ENCODE measurements around the gene KCNH3.

GRCh38 chr12:49567302-49567610, 28.4 kb downstream of the KCNH3 start:
- TF ChIP-seq GATA2 (IDR thresholded peaks at IDR 0.05; ENCODE audit: low read depth, low read length) (no peak), GATA3 (IDR thresholded peaks at IDR 0.05; ENCODE audit: low read depth, low read length) (no peak)
